Sigmoid colon (tissue), 4 donors: ENCODE data around the gene TMEM138.

Experiments used
- POLR2AphosphoS5 ChIP-seq, 4 donors: sonication (generic); formaldehyde crosslinking; IDR thresholded peaks; one replicate each; pipeline ENCODE4 v1.6.1; 2017; ENCODE audit warnings: antibody characterized with exemption in 4 of 4
- TF ChIP-seq, protein P1 (sequence below), 4 experiments: fragments of 450-650 bp in 3 of 4; fragments of 200-600 bp in 1 of 4; IDR thresholded peaks; one replicate each; pipeline ENCODE4 v1.5.1; 2016 to 2019; ENCODE audit warnings: antibody characterized with exemption in 4 of 4, mild to moderate bottlenecking in 3 of 4, moderate library complexity in 2 of 4

DNA sequence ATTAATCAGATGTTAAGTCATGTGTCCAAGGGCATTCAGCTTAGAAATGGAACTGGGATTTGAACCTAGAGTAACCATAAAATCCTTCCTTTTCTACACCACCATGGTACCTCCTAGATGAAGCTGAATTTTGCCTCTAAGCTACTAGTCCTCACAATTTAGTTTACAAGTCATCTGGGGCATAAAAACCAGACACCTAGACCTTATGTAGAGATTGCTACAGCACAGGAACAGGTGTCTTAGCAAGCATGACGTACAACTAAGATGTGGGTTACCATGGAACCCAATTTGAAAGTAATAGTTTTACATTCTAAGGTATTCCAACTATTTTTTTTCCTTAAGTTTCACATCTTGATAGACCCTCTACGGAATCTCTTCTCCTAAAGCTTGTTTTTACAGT lies 39.4 kb downstream of the TMEM138 start:
- TF ChIP-seq POLR2AphosphoS5 (IDR thresholded peaks at IDR 0.05) = no peak
- TF ChIP-seq, protein P1, sequence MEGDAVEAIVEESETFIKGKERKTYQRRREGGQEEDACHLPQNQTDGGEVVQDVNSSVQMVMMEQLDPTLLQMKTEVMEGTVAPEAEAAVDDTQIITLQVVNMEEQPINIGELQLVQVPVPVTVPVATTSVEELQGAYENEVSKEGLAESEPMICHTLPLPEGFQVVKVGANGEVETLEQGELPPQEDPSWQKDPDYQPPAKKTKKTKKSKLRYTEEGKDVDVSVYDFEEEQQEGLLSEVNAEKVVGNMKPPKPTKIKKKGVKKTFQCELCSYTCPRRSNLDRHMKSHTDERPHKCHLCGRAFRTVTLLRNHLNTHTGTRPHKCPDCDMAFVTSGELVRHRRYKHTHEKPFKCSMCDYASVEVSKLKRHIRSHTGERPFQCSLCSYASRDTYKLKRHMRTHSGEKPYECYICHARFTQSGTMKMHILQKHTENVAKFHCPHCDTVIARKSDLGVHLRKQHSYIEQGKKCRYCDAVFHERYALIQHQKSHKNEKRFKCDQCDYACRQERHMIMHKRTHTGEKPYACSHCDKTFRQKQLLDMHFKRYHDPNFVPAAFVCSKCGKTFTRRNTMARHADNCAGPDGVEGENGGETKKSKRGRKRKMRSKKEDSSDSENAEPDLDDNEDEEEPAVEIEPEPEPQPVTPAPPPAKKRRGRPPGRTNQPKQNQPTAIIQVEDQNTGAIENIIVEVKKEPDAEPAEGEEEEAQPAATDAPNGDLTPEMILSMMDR (IDR thresholded peaks at IDR 0.05) = no peak
